SU-DHL-6 (cell line): Measurements from ENCODE around the gene MAN1A2.

Experiments used
- H2AFZ ChIP-seq: fragments of 200-600 bp; sonication (generic); 2 replicates; pipeline ENCODE4 v1.6.1; 2014; ENCODE audit warnings: low read depth, mild to moderate bottlenecking, moderate library complexity, mixed read lengths, antibody characterized with exemption, low read length; ENCODE audit not compliant: severe bottlenecking
- H3F3A ChIP-seq: fragments of 200-600 bp; shearing (Covaris generic); 2 replicates; pipeline ENCODE4 v1.6.0; 2016; ENCODE audit warnings: antibody characterized with exemption, mild to moderate bottlenecking; ENCODE audit not compliant: insufficient read depth
- H3K27ac ChIP-seq: fragments of 200-600 bp; sonication (generic); 2 replicates; pipeline ENCODE4 v1.5.1; 2016; ENCODE audit warnings: low read depth, mild to moderate bottlenecking, low read length, moderate library complexity, mixed read lengths
- H3K27me3 ChIP-seq: fragments of 200-600 bp; sonication (generic), shearing (Covaris generic); 2 replicates; pipeline ENCODE4 v1.6.0; 2014; ENCODE audit warnings: mild to moderate bottlenecking, low read length
- H3K36me3 ChIP-seq: fragments of 200-600 bp; sonication (generic); 2 replicates; pipeline ENCODE4 v1.6.1; 2014; ENCODE audit warnings: mild to moderate bottlenecking, low read length, mixed read lengths
- H3K4me2 ChIP-seq: fragments of 300-600, 200-600 bp; shearing (Covaris generic), sonication (generic); 2 replicates; pipeline ENCODE4 v1.6.0; 2014; ENCODE audit warnings: low read length, low read depth, mild to moderate bottlenecking; ENCODE audit not compliant: poor library complexity, severe bottlenecking
- H3K4me3 ChIP-seq: fragments of 200-600 bp; sonication (generic); 2 replicates; pipeline ENCODE4 v1.5.1; 2014; ENCODE audit warnings: antibody characterized with exemption, low read length, mild to moderate bottlenecking, mixed read lengths; ENCODE audit not compliant: insufficient read depth, poor library complexity, severe bottlenecking
- H3K79me2 ChIP-seq: fragments of 200-600 bp; sonication (generic); 2 replicates; pipeline ENCODE4 v1.6.1; 2014; ENCODE audit warnings: mild to moderate bottlenecking, low read length, moderate library complexity; ENCODE audit not compliant: insufficient read depth
- H3K9ac ChIP-seq: fragments of 200-600 bp; sonication (generic); 2 replicates; pipeline ENCODE4 v1.7.0; 2014; ENCODE audit warnings: mild to moderate bottlenecking, low read length
- H3K9me2 ChIP-seq: fragments of 200-600 bp; sonication (generic); replicated peaks from 2 replicates; pipeline ENCODE4 v1.6.1; 2014; ENCODE audit warnings: low read length; ENCODE audit not compliant: insufficient read depth
- H3K9me3 ChIP-seq: fragments of 200-600 bp; sonication (generic); 2 replicates; pipeline ENCODE4 v1.6.1; 2014; ENCODE audit warnings: low read length, mixed read lengths; ENCODE audit not compliant: insufficient read depth
- H4K20me1 ChIP-seq: fragments of 200-600 bp; sonication (generic); 2 replicates; pipeline ENCODE4 v1.6.1; 2014; ENCODE audit warnings: low read depth, mild to moderate bottlenecking, antibody characterized with exemption, low read length, moderate library complexity, mixed read lengths
- EZH2phosphoT487 ChIP-seq: fragments of 200-600 bp; sonication (generic), shearing (Covaris generic); conservative IDR thresholded peaks from 2 replicates; pipeline ENCODE4 v1.6.1; 2018; ENCODE audit warnings: mild to moderate bottlenecking, antibody characterized with exemption, low read length, moderate library complexity, mixed read lengths
- TF ChIP-seq, protein P1 (sequence below): fragments of 200-600 bp; sonication (generic); IDR thresholded peaks from one replicate; pipeline ENCODE4 v1.5.1; 2017; ENCODE audit warnings: antibody characterized with exemption, mild to moderate bottlenecking, low read length, moderate library complexity; ENCODE audit not compliant: insufficient read depth, poor library complexity, severe bottlenecking

Gene MAN1A2

GRCh38 chr1:117565076-117565556 lies 197.9 kb downstream of the MAN1A2 start:
- Histone ChIP-seq H3K79me2 (no peaks in the 10 kb centered on the region), H3K4me3 (no peak overlapping the region), H3K27me3 (no peaks in the 10 kb centered on the region), H3K9me2 (no peaks in the 10 kb centered on the region), H3K4me2 (no peak overlapping the region), H3K9ac (no peak overlapping the region), H3K27ac (no peak overlapping the region), H4K20me1 (no peaks in the 10 kb centered on the region), H3K36me3 (no peaks in the 10 kb centered on the region), H2AFZ (no peak overlapping the region), H3K9me3 (no peaks in the 10 kb centered on the region), H3F3A (no peaks in the 10 kb centered on the region)
- no peak for TF ChIP-seq EZH2phosphoT487
- TF ChIP-seq, protein P1, sequence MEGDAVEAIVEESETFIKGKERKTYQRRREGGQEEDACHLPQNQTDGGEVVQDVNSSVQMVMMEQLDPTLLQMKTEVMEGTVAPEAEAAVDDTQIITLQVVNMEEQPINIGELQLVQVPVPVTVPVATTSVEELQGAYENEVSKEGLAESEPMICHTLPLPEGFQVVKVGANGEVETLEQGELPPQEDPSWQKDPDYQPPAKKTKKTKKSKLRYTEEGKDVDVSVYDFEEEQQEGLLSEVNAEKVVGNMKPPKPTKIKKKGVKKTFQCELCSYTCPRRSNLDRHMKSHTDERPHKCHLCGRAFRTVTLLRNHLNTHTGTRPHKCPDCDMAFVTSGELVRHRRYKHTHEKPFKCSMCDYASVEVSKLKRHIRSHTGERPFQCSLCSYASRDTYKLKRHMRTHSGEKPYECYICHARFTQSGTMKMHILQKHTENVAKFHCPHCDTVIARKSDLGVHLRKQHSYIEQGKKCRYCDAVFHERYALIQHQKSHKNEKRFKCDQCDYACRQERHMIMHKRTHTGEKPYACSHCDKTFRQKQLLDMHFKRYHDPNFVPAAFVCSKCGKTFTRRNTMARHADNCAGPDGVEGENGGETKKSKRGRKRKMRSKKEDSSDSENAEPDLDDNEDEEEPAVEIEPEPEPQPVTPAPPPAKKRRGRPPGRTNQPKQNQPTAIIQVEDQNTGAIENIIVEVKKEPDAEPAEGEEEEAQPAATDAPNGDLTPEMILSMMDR = no peak

DNA sequence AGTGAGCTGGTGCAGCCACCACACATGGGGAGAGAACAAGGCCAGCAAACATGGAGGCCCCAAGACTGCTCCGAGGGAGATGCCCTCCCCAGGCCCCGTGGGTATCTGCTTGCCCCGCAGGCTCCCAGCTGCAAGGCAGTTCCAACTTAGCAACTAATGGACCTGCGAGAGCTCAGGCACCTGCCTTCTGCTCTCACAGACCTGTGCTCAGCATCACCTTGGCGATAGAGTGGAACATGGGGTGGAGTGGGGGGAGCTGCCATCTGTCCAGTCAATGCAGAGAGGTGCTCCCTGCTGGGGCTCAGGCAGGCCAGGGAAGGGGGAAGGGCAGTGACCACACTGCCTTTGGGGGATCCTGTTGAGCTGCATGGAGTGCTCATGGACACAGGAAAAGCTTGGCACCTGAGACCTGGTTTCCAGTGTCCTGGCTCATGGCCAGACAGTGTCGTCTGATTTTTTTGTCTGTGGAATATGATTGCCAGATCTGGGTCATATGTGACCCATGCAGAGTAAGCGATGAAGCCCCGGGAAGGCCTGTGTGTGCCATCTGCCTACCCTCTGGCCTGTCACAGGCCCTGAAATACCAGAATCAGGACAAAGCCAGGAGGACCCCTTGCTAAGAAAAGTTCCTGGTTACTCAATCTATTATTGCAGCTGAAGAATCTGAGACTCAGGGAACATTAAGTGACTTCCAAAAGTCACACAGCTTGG lies 198.7 kb downstream of the MAN1A2 start:
- H3K27ac ChIP-seq = no peak overlapping the region
- no peaks in the 10 kb centered on the region for H4K20me1 ChIP-seq
- no peaks in the 10 kb centered on the region for H3K9me3 ChIP-seq
- H3K36me3 ChIP-seq = no peaks in the 10 kb centered on the region
- no peaks in the 10 kb centered on the region for H3K9me2 ChIP-seq
- no peak overlapping the region for H3K9ac ChIP-seq
- no peaks in the 10 kb centered on the region for H3K79me2 ChIP-seq
- TF ChIP-seq EZH2phosphoT487 = no peak
- TF ChIP-seq, protein P1 = no peak
- H3K4me2 ChIP-seq = no peak overlapping the region
- H3F3A ChIP-seq = no peaks in the 10 kb centered on the region
- H3K27me3 ChIP-seq = no peaks in the 10 kb centered on the region
- H2AFZ ChIP-seq = no peak overlapping the region
- H3K4me3 ChIP-seq = no peak overlapping the region

DNA sequence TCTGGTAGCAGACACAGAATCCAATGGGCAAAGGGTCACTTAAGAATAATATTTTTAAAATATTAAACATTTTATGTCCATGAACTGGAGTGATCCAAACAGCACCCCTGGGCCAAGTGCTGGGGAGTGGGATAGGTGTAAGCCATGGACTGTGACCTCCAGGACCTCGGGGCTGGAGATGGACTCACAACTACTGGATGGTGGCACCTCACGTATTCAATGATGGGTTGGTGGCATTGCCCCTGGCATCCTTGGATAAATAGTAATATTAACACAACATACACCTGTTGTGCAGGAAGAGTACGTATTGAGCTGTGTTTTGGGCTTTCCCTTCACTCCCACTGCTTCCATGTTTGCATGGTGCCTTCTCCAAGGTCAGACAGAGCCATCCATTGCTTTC lies 199.3 kb downstream of the MAN1A2 start:
- H3F3A ChIP-seq = no peaks in the 10 kb centered on the region
- no peak overlapping the region for H3K4me3 ChIP-seq
- no peak overlapping the region for H2AFZ ChIP-seq
- H3K27me3 ChIP-seq = no peaks in the 10 kb centered on the region
- H3K4me2 ChIP-seq = no peak overlapping the region
- no peaks in the 10 kb centered on the region for H3K36me3 ChIP-seq
- no peak overlapping the region for H3K27ac ChIP-seq
- no peak overlapping the region for H3K9ac ChIP-seq
- H4K20me1 ChIP-seq = no peaks in the 10 kb centered on the region
- H3K79me2 ChIP-seq = no peaks in the 10 kb centered on the region
- no peaks in the 10 kb centered on the region for H3K9me2 ChIP-seq
- no peak for TF ChIP-seq EZH2phosphoT487
- TF ChIP-seq, protein P1 = no peak
- no peaks in the 10 kb centered on the region for H3K9me3 ChIP-seq
